Measurements from ENCODE around the gene LAMA5.
"Not testable (repeated sequence)": the region's sequence is repeated elsewhere in the genome, so short reads cannot be mapped to it uniquely, and the experiment has no call there.

LAMA5 gene

DNA sequence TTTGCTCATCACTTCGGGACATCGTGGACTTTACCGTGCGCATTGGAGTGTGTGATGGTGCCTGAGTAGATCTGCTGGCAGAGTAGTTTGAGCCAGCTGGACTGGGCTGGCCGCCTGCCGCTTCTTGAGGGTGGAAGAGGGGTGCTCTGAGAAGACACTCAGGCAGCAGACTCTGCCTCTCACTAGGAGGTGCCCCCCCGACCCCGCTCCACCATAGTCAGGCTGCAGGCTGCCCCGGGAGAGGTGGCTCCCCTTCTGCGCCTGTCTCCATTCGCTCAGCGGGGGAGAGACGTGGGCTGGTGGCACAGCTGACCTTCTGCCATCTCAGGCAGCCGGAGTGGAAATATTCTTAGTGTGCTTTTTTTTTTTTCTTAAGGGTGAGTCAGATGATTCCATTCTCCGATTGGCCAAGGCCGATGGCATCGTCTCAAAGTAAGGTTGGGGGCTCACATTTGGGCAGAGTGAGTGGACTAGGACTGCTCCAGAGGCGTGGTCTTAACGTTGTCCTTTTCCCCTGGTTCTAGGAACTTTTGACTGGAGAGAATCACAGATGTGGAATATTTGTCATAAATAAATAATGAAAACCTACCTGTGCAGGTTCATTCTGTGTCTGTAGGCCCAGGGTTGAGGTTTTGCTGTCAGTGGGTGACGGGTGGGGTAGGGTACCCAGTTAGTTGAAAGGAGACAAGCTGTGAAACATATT lies 21.0 kb upstream of the LAMA5 start:
- DNase-seq (ENCODE audit: low spot score) = no peak

DNA sequence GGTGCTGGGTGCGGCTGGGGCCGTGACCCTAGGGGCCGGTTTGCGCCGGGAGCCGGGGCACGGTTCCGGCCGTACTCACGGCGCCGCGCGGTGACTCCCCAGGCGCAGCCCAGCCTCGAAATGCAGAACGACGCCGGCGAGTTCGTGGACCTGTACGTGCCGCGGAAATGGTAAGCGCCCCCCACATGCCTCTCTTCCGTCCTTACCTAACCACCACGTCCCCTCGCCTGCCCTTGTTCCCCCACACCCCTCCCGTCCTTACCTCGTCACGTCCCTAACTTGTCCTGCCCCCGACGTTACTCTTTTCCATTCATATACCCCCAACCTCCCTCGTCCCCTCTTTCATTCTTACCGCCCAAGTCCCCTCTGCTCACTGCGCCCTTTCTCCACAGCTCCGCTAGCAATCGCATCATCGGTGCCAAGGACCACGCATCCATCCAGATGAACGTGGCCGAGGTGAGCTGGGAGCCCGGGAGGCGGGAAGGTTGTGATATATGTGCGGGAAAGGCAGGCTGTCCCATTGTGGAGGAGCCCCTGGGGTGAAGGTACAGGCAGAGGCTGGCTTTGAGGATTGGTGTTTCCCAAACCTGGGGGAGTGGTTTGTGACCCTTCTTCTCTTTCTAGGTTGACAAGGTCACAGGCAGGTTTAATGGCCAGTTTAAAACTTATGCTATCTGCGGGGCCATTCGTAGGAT lies 20.3 kb upstream of the LAMA5 start:
- peak; percentile 12 for DNase-seq (ENCODE audit: low spot score)

GRCh38 chr20:62386383-62387218 lies 19.5 kb upstream of the LAMA5 start, which contains the start of gene RPS21:
TSS of gene RPS21 (plus strand) at chr20:62387103. CDS start at chr20:62387339, 236 bp downstream.
- peak; percentile 92 for DNase-seq (ENCODE audit: low spot score)

- peak; percentile 78 for DNase-seq (ENCODE audit: low spot score)
Measured at GRCh38 chr20:62382306-62383198, 15.4 kb upstream of the LAMA5 start.

DNA sequence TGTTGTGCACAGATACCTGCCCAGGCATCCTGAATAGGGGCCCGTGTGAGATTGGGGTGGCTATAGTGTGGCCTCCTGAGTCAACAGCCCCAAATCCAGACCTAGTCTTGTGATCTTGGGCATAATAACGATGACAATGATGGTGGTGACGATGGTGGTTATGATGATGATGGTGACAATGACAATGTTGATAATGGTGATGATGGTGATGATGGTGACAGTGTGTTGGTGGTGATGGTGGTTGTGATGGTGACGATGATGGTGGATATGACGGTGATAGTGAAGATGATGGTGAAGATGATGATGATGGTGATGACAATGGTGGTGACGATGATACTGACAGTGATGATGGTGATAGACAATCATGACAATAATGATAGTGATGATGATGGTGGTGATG lies 14.7 kb upstream of the LAMA5 start:
- no peak for DNase-seq (ENCODE audit: low spot score)

DNA sequence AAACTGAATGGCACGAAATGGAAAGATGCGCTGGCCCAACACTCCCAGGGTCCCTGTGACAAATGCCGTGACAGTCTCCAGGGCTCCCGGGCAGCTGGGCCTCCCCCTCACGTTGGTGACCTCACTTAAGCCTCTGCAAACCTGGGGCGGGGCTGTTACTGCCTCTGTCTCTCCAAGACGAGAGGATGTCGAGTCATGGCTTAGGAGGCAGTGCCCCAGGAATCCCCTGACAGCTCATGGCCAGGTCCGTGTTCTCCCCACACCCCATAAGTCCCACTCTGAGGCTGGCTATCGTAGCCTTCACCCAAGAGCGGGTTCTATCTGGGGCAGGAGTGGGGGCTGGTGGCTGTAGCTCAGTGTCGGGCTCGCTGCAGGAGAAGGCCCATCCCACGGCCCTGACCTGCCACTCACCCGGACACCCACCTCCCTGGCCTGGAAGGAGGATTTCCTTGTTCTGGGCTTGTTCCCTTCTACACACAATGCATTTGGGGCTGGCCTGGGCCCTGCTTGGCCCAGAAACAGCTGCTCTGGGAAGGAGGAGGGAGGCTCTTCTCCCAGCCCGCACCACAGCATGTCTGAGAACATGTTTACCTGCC lies 14.2 kb upstream of the LAMA5 start:
- no peak for DNase-seq (ENCODE audit: low spot score)

GRCh38 chr20:62378215-62378614 lies 11.1 kb upstream of the LAMA5 start:
- DNase-seq (ENCODE audit: low spot score) = no peak

- no peak for DNase-seq (ENCODE audit: low spot score)
Measured at GRCh38 chr20:62377615-62378178, 10.6 kb upstream of the LAMA5 start.

DNA sequence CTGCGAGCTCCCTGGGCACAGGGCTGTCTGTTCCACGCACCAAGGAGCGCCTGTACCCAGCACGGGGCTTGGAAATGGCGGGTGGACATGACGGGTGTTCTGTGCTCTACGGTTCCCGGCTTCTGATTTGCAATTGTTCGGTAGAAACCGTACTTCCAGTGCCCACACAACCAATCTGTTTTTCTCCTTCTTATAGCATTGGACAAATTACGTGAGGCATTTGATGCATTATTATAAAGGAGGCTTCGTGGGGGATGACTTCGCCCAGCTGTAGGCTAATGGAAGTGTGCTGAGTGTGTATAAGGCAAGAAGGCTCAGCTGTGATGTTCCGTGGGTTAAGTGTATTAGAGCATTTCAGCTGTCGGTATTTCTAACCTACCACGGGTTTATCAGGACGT lies 10.0 kb upstream of the LAMA5 start:
- DNase-seq (ENCODE audit: low spot score) = no peak

- DNase-seq (ENCODE audit: low spot score) = no peak
Measured at GRCh38 chr20:62376112-62377063, 9.3 kb upstream of the LAMA5 start.

DNA sequence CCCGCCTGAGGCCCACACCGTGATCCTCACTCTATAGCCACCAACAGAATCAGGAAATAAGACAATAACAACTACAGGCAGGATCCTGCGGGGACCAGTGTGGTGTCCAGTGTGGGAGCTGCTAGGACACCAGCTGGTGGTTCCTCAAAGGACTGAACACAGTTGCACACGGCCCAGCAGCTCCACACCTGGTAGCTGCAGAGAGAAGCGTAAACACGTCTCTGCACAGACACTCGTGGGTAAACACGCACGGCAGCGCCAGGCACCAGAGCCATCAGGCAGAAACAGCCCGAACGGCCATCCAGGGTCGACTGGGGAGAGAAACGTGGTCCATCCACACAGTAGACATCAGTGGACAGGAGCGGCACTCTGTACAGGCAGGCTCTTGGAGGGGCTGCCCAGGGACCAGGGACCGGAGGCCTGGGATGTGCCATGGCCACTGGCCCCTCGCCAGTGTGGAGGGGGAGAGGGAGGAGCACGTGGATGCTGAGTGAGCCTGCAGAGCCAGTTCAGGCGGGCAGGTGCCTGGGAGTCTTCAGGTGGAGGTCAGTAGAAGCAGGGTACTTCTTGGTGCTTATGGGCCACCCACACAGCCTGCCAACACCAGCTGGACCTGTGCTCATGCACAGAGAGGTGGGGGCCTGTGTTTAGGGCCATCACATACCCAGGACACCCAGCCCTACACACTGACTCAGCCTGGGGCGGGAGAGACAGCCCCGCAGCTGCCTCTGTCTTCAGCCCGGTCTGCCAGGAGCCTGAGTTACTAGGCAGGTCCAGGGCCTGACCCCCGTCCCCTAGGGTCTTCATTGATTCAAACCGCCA lies 7.4 kb upstream of the LAMA5 start:
- no peak for DNase-seq (ENCODE audit: low spot score)

DNA sequence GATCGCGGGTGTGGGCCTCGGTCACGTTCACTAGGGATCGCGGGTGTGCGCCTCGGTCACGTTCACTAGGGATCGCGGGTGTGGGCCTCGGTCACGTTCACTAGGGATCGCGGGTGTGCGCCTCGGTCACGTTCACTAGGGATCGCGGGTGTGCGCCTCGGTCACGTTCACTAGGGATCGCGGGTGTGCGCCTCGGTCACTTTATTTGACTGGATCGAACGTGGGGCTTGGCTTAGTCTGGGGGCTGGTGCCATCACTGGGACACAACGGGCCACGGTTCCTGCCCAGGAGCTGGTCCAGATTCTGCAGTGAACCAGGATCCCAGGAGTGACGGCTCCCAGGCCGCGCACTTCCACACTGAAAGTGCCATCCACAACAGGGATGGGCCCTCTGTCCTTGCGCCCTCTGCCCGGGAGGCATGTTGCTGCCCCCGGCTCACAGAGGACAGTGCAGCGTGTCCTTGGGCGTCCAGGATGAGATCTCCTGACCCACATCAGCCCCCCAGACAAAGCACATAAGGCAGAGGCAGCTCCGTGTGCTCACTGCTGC lies 6.6 kb upstream of the LAMA5 start:
- not testable (repeated sequence) for DNase-seq (ENCODE audit: low spot score)

GRCh38 chr20:62372042-62372993 lies 5.2 kb upstream of the LAMA5 start:
- DNase-seq (ENCODE audit: low spot score) = no peak

GRCh38 chr20:62371588-62372041 lies 4.5 kb upstream of the LAMA5 start:
- DNase-seq (ENCODE audit: low spot score) = no peak

GRCh38 chr20:62370807-62371587 lies 3.9 kb upstream of the LAMA5 start:
- DNase-seq (ENCODE audit: low spot score) = no peak

DNA sequence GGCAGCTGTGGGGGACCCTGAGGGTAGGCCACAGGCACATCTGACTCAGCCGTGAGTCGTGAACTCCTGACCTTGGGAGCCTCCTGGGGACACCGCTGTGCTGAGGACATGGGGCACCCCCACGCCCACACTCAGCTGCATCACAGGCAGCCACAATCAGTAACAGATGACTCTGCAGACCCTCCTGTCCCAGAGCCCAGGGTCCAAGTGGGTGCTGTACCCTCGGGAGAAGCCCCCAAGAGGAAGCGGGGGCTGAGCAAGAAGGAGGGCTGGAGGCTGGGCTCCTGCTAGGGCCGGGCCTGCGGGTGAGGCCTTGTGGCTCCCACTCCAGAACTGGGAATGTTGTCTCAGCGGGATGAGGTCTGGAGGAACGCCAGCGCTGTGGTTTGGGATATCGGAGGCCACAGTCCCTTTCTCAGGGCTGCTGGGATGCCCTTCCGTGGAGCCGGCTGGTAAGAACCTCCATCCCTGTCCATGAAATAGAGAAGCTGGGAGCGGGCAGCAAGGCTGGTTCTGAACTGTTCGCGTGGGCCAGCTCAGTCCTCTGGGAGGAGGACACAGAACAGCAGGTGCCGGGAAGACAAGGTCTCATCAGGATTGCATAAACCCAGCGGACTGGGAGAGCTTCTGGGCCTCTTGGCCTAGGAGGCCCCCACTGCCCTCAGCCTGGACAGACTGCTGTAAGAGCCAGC lies 3.1 kb upstream of the LAMA5 start:
- no peak for DNase-seq (ENCODE audit: low spot score)

Measured in CD4-positive, alpha-beta T cell treated with Interleukin-15 for 4 hours (primary cell).